Ovary (tissue), 3 donors: ENCODE data around the gene NAGS.

Source experiments
- EP300 ChIP-seq: sonication (generic); formaldehyde crosslinking; IDR thresholded peaks from one replicate; pipeline ENCODE4 v1.6.1; 2017; ENCODE audit warnings: antibody characterized with exemption
- POLR2A ChIP-seq: fragments of 450-650 bp; IDR thresholded peaks from one replicate; pipeline ENCODE4 v1.6.1; 2017; ENCODE audit warnings: antibody characterized with exemption, mild to moderate bottlenecking, moderate library complexity
- TF ChIP-seq, protein P1 (sequence below), 3 donors: fragments of 450-650 bp in 2 of 3; fragments of 200-600 bp in 1 of 3; IDR thresholded peaks; one replicate each; pipeline versions ENCODE4 v1.5.1 to v1.8.0; 2016 to 2022; ENCODE audit warnings: antibody characterized with exemption in 3 of 3, mild to moderate bottlenecking in 1 of 3
- donor health status: DM: no; HTN: no; CAD: no.

DNA sequence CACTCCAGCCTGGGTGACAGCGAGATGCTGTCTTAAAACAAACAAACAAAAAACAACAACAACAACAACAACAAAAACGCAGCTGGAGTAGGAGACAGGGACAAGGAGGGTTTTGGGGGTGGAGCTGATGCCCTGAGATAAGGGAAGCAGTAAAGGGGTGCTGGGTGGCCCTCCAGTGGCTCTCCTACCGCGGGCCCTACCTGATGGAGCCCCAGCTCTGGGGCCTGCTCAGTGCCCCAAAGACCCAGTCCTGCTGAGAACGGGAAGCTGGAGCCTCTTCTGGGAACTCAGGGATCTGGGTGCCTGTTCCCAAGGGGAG lies 21.3 kb upstream of the NAGS start:
- no peak for TF ChIP-seq POLR2A
- TF ChIP-seq, protein P1, sequence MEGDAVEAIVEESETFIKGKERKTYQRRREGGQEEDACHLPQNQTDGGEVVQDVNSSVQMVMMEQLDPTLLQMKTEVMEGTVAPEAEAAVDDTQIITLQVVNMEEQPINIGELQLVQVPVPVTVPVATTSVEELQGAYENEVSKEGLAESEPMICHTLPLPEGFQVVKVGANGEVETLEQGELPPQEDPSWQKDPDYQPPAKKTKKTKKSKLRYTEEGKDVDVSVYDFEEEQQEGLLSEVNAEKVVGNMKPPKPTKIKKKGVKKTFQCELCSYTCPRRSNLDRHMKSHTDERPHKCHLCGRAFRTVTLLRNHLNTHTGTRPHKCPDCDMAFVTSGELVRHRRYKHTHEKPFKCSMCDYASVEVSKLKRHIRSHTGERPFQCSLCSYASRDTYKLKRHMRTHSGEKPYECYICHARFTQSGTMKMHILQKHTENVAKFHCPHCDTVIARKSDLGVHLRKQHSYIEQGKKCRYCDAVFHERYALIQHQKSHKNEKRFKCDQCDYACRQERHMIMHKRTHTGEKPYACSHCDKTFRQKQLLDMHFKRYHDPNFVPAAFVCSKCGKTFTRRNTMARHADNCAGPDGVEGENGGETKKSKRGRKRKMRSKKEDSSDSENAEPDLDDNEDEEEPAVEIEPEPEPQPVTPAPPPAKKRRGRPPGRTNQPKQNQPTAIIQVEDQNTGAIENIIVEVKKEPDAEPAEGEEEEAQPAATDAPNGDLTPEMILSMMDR (IDR thresholded peaks at IDR 0.05) = no peak
- TF ChIP-seq EP300 = no peak
